Fibroblast of skin of scalp (primary cell): Measurements from ENCODE around the gene ACP4. TPM values are rescaled to one million over a fixed set of nuclear protein-coding genes. Genes with fewer than 3 reads are reported as not detected.
"Not testable (repeated sequence)": the region's sequence is repeated elsewhere in the genome, so short reads cannot be mapped to it uniquely, and the experiment has no call there.

Experiments
- DNase-seq: peaks from one replicate; pipeline ENCODE4 v3.0.0-alpha.2; 2013
- polyA plus RNA-seq, 2 experiments: library from polyadenylated mRNA; unstranded; fragments of 120-200 nt; gene quantifications; one replicate each; pipeline ENCODE4 v1.2.1, GENCODE V29; 2013; ENCODE audit not compliant: insufficient read length in 2 of 2

ACP4 gene, protein sequence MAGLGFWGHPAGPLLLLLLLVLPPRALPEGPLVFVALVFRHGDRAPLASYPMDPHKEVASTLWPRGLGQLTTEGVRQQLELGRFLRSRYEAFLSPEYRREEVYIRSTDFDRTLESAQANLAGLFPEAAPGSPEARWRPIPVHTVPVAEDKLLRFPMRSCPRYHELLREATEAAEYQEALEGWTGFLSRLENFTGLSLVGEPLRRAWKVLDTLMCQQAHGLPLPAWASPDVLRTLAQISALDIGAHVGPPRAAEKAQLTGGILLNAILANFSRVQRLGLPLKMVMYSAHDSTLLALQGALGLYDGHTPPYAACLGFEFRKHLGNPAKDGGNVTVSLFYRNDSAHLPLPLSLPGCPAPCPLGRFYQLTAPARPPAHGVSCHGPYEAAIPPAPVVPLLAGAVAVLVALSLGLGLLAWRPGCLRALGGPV
- polyA plus RNA-seq (2013, experiment 1 of 2; ENCODE audit: insufficient read length): not detected
- not detected for polyA plus RNA-seq (2013, experiment 2 of 2; ENCODE audit: insufficient read length)

DNA sequence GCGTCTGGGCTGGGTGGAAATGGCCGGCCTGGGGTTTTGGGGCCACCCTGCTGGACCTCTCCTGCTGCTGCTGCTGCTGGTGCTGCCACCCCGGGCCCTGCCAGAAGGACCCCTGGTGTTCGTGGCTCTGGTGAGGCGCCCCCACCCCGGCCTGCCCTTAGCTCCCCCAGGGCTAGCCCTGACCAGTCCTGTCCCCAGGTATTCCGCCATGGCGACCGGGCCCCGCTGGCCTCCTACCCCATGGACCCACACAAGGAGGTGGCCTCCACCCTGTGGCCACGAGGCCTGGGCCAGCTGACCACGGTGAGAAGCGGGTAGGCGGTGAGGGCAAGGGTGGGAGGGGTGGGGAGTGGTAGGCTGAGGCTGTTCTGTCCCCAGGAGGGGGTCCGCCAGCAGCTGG lies at the start of gene ACP4:
Gene ACP4, plus strand, starts transcription at position 20 of the 400 bp plus-strand sequence. Its CDS starts 0 bp downstream, at position 20.
- no peak for DNase-seq

DNA sequence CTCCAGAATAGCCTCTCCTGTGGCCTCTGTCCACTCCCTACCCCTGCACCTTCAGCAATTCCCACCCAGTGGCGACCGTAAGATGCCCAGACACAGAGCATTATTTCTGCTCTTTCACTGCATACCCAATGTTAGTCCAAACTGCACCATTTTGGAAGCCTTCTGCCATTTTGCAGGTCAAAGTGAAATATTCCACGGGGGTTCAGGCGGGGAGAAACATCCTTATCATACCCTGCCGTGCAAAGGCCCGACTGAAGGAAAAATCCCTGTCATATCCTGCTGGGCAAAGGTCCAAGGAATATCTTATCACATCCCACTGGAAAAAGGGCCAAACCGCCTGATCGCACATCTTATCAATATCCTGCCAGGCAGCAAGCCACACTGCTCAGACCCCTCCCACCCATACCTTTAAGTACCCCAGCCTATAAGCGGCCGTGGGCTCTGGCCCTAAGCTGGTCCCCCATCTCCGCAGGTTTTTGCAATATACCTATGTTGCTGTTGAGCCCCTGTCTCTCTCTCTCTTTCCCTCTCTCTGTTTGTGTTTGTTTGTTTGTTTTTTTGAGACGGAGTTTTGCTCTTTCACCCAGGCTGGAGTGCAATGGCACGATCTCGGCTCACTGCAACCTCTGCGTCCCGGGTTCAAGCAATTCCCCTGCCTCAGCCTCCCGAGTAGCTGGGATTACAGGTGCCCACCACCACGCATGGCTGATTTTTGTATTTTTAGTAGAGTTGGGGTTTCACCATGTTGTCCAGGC lies 48.9 kb upstream of the ACP4 start:
- DNase-seq: no peak

DNA sequence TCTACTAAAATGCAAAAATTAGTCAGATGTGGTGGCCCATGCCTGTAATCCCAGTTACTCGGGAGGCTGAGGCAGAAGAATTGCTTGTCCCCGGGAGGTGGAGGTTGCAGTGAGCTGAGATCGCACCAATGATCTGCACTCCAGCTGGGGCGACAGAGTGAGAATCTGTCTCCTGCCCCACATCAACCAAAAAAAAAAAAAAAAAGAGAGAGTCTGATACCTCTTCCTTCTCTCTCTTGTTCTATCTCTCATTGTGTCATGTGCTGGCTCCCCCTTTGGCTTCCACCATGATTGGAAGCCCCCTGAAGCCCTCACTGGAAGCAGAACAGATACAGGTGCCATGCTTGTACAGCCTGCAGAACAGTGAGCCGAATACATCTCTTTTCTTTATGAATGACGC lies 46.7 kb upstream of the ACP4 start:
- DNase-seq: no peak

DNA sequence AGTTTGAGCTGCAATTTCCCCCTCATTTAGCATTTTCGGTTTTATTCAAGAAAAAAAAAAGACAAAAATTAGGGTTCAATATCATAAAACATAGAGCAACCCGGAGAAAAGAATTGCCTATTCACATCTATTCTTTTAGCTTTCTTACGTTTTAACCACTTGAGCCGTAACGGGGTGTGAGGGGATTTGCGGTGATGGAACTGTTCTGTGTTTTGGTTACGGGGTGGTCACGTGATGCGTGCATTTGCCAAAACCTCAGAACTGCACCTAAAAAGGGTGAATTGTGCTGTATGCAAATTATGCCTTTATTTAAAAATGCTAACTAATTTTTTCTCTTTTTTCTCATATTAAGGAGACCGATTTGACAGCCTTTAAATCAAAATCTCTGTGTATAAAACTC lies 45.0 kb upstream of the ACP4 start:
- no peak for DNase-seq

DNA sequence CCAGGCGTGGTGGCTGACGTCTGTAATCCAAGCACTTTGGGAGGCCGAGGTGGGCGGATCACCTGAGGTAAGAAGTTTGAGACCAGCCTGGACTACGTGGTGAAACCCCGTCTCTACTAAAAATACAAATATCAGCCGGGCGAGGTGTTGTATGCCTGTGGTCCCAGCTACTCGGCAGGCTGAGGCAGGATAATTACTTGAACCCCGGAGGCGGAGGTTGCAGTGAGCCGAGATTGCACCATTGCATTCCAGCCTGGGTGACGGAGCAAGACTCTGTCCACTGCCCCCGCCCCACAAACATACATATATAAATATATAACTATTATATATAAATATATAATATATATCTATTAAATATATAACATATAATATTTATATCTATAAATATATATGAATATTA lies 43.1 kb upstream of the ACP4 start:
- not testable (repeated sequence) for DNase-seq

DNA sequence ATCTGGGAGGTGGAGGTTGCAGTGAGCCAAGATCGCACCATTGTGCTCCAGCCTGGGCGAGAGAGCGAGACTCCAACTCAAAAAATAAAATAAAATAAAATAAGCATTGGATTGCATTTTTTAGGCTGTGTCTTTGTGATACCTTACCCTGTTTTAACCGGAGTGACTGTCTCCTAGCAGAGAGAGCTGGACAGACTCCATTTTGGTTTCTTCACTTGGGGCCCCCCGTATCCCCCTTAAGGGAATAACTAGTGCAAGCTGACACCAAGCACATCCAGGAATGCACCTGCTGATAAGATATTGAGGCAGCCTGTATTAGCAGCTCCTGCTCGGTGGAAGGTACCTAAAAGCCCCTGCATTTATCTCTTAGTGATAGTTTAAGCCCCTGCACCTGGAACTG lies 40.7 kb upstream of the ACP4 start:
- DNase-seq: no peak

DNA sequence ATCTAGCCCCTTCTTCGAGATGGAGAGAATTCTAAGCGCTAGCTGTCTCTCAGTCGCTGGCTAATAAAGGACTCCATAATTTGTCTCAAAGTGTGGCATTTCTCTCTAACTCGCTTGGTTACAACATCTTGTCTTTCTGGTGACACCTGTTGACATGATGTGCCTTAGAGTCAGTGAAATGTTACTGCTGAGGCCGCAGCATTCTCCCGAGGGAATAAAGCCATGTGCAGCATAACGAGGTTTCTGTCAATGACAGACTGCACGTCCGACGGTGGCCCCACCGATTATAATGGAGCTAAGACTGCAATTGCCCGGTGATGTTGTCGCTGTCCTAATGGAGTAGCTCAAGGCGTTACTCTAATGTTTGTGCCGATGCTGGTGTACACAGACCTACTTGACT lies 40.2 kb upstream of the ACP4 start:
- no peak for DNase-seq

DNA sequence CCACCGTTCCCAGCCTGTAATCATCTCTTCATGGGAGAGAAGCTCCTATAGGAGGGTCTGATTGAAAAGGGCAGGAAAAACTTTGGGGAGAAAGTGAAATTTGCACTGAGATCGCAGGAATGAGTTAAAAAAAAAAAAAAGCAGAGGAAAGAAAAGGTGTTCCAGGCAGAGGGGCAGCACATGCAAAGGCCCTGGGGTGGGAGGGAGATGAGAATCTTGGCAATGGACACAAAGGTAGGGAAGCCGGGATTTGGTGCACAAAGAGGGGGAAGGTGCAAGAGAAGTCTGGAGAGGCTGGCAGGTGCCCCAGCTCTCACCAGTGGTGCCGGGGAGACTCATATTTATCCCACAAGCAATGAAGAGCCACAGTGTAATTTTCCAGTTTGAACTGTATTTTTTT lies 36.3 kb upstream of the ACP4 start:
- DNase-seq: no peak

DNA sequence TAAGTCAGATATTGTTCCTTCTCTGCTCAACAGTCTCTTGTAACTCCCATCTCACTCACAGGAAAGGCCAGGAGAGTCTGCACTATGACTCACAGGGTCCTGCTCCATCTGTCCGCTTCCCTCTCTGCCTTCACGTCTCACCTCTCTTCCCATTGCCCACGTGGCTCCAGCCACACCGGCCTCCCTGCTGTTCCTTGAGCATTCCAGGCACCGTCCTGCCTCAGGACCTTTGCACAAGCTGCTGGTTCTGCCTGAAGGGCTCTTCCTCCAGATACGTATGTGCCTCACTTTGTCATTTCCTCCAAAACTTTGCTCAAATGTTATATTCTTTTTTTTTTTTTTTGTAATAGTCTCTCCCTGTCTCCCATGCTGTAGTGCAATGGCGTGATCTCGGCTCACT lies 34.0 kb upstream of the ACP4 start:
- DNase-seq: not testable (repeated sequence)

DNA sequence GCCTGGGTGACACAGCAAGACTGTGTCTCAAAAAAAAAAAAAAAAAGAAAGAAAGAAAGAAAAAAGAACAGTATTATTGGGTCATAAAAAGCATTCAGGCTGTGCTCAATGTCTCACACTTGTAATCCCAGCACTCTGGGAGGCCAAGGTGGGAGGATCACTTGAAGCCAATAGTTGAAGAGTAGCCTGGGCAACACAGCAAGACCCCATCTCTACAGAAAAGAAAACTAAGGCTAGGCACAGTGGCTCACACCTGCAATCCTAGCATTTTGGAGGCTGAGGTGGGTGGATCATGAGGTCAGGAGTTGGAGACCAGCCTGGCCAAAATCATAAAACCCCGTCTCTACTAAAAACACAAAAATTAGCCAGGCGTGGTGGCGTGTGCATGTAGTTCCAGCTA lies 32.6 kb upstream of the ACP4 start:
- not testable (repeated sequence) for DNase-seq

DNA sequence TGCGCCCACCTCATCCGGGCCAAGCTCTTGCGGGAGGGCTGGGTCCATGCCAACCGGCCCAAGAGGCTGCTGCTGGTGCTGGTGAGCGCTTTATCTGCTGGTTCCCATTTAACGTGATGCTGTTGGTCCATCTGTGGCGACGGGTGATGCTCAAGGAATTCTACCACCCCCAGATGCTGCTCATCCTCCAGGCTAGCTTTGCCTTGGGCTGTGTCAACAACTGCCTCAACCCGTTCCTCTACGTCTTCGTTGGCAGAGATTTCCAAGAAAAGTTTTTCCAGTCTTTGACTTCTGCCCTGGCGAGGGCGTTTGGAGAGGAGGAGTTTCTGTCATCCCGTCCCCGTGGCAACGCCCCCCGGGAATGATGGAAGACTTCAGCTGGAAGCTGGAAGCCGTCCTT lies 31.1 kb upstream of the ACP4 start:
- DNase-seq: not testable (repeated sequence)

DNA sequence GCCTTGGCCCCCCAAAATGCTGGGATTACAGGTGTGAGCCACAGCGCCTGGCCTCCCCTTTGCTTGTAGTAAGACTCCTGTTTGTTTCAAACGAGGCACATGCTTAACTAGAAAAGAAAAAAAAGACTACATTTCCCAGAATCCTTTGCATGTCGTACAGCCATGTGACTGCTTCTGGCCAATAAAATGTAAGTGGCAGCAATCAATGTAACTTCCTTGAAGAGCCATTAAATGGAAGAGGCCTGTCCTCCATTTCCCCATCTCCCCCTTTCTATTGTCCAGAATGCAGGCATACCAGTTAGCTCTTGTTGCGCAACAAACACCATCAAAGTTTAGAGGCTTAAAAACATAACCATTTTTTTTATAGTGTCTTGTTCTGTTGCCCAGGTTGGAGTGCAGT lies 30.3 kb upstream of the ACP4 start:
- peak; percentile 6 for DNase-seq

DNA sequence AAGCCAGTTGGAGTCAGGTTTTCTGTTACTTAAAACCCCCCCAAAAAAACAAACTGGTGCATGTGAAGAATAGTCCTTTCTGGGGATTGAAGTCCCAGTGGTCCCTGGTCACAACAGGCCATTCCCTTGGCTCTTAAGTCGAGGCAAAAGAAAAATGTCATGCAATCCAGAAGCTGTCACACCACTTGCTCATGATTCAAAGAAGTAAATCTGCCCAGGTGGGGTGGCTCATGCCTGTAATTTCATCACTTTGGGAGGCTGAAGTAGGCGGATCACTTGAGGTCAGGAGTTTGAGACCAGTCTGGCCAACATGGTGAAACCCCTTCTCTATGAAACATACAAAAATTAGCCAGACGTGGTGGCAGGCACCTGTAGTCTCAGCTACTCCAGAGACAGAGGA lies 28.7 kb upstream of the ACP4 start:
- DNase-seq: not testable (repeated sequence)

DNA sequence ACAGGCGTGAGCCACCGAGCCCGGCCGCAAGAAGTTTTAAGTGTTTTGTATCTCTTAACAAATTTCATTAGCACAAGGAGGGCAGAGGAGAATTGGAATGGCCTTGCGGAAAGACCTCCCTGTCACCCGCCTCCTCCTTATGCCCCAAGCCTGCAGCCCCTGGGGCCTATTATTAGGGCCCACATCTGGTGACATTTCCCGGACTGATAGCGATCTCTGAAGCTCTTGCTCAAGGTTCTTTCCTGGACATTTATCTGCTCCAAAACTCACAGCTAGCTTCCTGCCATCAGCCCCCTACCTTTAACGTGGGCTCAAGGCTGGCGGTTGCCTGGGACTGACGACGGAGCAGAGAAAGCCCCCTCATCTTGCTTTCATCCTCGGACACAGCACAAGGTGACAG lies 26.7 kb upstream of the ACP4 start:
- not testable (repeated sequence) for DNase-seq

DNA sequence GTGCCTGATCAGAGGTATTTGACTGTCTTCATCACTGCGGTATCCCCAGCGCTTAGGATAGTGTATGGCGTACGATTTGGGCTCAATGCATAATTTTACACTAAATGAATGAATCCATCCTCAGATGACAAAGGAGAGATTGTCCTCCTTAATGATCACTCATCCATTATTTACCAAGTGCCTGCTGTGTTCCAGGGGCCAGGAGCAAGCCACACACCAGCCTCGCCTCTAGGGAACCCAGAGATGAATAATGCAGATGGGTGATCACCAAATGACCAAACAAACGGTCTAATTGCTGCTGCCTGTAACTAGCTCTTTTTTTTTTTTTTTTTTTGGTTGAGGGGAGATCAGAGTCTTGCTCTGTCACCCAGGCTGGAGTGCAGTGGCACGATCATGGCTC lies 25.8 kb upstream of the ACP4 start:
- no peak for DNase-seq

DNA sequence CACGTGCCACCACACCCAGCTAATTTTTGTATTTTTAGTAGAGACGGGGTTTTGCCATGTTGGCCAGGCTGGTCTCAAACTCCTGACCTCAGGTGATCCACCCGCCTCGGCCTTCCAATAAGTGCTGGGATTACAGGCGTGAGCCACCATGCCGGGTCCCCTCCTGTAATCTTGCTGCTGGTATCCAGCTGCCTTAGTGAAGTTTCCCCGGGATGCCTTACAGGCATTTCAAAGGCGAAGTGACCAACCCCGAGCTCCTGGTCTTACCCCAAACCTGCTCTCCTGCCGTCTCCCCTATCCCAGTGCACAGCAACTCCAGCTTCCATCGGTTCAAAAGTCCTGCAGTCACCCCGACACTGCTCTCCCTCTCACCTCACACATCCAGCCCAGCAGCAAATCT lies 23.5 kb upstream of the ACP4 start:
- not testable (repeated sequence) for DNase-seq

DNA sequence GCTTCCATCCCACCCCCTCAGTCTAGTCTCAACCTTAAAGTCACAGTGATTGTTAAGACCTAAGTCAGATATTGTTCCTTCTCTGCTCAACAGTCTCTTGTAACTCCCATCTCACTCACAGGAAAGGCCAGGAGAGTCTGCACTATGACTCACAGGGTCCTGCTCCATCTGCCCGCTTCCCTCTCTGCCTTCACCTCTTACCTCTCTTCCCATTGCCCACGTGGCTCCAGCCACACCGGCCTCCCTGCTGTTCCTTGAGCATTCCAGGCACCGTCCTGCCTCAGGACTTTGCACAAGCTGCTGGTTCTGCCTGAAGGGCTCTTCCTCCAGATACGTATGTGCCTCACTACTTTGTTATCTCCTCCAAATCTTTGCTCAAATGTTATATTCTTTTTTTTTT lies 23.0 kb upstream of the ACP4 start:
- DNase-seq: not testable (repeated sequence)

DNA sequence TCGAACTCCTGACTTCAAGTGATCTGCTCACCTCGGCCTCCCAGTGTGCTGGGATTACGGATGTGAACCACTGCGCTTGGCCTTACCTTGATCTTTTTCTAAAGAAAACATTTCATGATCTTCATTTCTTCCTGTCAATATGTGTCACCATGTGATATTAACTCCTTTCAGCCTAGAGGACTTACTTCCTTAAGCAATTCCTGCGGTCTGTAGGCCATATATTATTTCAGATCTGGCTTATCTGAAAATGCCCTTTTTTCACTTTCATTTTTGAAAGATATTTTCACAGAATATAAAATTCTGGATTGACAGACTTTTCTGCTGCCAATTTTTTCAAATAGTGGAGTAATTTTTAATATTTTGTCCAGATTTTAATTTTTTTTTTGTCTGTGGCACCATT lies 21.9 kb upstream of the ACP4 start:
- no peak for DNase-seq

DNA sequence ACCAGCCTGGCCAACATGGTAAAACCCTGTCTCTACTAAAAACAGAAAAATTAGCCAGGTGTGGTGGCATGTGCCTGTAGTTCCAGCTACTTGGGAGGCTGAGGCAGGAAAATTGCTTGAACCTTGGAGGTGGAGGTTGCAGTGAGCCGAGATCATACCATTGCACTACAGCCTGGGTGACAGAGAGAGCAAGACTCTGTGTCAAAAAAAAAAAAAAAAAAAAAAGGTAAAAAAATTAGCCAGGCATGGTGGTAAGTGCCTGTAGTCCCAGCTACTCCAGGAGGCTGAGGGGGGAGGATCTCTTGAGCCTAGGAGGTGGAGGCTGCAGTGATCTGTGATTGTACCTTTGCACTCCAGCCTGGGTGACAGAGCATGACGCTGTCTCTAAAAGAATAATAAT lies 20.1 kb upstream of the ACP4 start, which contains the start of gene GPR32:
Gene GPR32, plus strand, starts transcription at position 301 of the 400 bp plus-strand sequence. CDS start 137 bp downstream, outside the sequence.
- DNase-seq: not testable (repeated sequence)

DNA sequence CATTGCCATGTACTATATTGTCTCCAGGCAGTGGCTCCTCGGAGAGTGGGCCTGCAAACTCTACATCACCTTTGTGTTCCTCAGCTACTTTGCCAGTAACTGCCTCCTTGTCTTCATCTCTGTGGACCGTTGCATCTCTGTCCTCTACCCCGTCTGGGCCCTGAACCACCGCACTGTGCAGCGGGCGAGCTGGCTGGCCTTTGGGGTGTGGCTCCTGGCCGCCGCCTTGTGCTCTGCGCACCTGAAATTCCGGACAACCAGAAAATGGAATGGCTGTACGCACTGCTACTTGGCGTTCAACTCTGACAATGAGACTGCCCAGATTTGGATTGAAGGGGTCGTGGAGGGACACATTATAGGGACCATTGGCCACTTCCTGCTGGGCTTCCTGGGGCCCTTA lies 19.3 kb upstream of the ACP4 start:
- DNase-seq: no peak

DNA sequence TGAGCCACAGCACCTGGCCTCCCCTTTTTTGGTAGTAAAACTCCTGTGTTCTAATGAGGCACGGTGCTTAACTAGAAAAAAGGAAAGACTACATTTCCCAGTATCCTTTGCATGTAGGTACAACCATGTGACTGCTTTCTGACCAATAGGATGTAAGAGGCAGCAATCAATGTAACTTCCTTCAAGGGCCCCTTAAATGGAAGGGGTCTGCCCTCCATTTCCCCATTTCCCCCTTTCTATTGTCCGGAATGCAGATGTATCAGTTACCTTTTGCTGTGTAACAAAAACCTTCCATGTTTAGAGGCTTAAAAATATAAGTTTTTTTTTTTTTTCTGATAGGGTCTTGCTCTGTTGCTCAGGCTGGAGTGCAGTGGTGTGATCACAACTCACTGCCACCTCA lies 17.7 kb upstream of the ACP4 start:
- DNase-seq: no peak

DNA sequence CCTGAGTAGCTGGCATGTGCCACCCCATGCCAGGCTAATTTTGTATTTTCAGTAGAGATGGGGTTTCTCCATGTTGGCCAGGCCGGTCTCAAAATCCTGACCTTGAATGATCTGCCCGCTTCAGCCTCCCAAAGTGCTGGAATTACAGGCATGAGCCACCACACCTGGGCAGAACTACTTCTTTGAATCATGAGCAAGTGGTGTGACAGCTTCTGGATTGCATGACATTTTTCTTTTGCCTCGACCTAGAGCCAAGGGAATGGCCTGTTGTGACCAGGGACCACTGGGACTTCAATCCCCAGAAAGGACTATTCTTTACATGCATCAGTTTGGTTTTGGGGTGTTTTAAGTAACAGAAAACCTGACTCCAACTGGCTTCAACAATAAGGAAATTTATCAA lies 17.3 kb upstream of the ACP4 start:
- DNase-seq: not testable (repeated sequence)

DNA sequence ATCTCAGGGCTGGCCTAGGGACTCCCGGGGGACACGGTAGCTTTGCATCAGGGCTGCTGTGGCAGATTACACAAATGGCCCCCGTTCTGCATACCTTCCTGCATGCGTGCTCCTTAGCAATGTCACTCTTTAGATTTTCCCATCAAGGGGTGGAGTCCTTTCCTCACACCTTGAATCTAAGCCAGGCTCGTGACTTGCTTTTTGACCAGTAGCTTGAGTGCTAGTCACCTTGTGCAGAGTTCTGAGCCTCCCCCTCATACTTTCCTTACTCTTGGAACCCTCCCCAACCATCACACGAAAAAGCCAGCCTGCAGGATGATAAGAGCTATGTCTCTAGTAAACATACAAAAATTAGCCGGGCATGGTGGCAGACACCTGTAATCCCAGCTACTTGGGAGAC lies 16.8 kb upstream of the ACP4 start:
- not testable (repeated sequence) for DNase-seq

DNA sequence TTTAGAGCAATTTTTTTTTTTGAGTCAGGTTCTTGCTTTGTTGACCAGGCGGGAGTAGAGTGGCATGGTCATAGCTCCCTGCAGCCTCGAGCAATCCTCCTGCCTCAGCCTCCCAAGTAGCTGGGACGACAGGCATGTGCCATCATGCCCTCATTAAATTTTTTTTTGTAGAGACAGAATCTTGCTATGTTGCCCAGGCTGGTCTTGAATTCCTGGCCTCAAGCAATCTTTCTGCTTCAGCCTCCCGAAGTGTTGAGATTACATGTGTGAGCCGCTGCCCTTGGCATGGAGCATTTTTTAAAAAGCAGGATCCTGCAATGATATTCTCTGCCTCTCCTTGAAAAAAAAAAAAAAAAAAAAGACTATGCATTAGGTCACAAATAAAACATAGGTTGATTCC lies 14.1 kb upstream of the ACP4 start:
- DNase-seq: no peak
